Stimulated activated CD4-positive, alpha-beta T cell treated with anti-CD3 and anti-CD28 coated beads, Interleukin-4, amount 100 ng/mL, for 1 hour (primary cell): ENCODE results near the gene ATP9A.
"Not testable (repeated sequence)": the region's sequence is repeated elsewhere in the genome, so short reads cannot be mapped to it uniquely, and the experiment has no call there.

ENCODE experiments used
- DNase-seq: peaks from one replicate; pipeline ENCODE4 v3.0.0-alpha.2; 2020

The ATP9A gene, protein sequence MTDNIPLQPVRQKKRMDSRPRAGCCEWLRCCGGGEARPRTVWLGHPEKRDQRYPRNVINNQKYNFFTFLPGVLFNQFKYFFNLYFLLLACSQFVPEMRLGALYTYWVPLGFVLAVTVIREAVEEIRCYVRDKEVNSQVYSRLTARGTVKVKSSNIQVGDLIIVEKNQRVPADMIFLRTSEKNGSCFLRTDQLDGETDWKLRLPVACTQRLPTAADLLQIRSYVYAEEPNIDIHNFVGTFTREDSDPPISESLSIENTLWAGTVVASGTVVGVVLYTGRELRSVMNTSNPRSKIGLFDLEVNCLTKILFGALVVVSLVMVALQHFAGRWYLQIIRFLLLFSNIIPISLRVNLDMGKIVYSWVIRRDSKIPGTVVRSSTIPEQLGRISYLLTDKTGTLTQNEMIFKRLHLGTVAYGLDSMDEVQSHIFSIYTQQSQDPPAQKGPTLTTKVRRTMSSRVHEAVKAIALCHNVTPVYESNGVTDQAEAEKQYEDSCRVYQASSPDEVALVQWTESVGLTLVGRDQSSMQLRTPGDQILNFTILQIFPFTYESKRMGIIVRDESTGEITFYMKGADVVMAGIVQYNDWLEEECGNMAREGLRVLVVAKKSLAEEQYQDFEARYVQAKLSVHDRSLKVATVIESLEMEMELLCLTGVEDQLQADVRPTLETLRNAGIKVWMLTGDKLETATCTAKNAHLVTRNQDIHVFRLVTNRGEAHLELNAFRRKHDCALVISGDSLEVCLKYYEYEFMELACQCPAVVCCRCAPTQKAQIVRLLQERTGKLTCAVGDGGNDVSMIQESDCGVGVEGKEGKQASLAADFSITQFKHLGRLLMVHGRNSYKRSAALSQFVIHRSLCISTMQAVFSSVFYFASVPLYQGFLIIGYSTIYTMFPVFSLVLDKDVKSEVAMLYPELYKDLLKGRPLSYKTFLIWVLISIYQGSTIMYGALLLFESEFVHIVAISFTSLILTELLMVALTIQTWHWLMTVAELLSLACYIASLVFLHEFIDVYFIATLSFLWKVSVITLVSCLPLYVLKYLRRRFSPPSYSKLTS

DNA sequence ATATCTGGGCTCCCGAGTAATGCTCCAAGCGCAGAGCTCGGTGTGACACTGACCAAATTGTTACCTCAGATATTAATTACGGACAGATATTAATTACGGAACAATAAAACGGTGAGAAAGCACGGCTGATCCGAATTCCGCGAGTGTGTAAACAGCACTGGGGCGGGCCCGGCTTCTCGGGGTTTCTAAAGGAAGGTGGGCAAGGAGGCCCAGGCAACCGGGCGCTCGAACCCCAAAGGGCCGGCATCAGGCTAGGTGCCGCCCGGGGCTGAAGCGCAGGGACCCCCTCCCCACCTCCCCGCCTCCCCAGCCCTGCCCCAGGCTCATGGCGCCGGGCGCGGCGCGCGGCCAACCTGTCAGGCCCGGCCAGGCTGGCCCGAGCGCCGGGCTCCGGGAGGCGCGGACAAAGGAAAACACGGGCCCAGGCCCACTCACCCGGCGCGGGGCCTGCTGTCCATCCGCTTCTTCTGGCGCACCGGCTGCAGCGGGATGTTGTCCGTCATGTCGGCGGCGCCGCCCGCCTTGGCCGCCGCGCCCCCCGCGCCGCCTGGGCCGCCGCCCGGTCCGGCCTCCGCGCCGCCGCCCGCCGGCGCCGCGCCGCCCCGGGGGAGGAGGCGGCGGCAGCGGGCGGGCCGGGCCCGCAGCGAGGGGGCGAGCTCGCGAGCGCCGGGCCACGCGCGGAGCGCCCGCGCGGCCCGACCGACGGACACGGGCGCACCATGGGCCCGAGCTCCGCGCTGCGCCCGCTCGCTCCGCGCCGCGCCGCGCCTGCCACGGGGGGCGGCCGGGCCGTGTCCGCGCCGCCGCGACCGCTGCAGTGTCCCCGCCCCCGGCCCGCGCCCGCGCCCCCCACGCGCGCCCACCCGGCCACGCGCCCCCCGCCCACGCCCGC is at the start of gene ATP9A:
Gene ATP9A, minus strand, starts transcription at position 524 of the 892 bp plus-strand sequence. Its CDS starts 21 bp downstream, at position 503.
- no peak for DNase-seq

DNA sequence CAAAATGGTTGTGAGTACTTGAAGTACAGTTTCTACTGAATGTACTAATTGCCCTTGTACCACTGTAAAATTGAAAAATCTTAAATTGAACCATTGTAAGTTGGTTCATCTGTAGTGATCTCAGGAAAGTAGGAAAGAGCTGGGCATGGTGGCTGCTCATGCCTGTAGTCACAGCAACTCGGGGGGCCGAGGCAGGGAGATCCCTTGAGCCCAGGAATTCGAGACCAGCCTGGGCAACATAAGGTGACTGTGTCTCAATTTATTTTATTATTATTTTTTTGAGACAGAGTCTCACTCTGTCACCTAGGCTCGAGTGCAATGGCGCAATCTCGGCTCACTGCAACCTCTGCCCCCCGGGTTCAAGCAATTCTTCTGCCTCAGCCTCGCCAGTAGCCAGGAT is 48.7 kb upstream of the ATP9A start:
- DNase-seq, result not testable (repeated sequence)

DNA sequence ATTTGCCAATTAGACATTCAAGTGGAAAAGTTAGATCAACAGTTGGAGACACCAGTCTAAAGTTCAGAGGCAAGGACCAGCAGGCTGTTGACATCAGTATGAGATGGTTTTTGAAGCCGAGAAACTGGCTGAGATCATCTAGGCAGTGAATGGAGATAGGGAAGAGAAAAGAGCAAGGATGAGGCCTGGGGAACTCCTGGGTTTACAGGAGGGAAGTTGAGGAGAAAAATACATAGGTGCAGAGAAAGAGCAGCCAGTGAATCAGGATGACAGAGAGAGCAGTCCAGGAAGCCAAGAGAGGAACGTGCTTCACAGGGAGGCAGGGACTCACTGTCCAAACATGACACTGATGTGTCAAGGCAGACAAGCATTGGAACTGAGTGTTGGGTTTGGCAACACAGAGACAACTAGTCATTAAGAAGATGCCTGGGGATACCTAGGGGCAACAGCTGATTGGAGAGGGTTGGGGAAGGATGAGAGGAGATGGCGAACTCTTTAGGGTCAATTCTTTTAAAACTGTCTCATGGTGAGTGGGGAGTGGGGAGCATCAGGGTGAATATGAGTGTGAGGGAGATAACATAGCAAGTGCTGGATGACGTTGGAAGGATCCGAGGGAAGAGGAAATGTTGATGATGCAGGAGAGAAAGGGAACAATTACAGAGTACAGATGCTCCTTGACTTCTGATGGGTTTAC is 47.3 kb upstream of the ATP9A start:
- no peak for DNase-seq

DNA sequence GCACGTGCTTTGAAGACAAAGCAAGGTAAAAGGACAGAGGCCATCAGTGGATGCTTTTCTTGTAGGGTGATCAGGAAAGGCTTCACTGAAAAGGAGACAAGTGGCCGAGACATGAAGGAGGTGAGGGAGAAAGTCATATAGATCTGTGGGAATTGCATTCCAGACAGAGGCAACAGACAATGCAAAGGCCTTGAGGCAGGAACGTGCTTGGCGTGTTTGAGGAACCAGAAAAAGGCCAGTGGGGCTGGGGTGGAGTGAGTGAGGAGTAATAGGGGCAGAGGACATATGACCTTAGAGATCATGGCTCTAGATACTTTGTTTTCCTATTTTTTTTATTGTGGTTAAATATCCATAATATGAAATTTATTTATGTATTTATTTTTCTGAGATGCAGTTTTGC is 44.7 kb upstream of the ATP9A start:
- no peak for DNase-seq

DNA sequence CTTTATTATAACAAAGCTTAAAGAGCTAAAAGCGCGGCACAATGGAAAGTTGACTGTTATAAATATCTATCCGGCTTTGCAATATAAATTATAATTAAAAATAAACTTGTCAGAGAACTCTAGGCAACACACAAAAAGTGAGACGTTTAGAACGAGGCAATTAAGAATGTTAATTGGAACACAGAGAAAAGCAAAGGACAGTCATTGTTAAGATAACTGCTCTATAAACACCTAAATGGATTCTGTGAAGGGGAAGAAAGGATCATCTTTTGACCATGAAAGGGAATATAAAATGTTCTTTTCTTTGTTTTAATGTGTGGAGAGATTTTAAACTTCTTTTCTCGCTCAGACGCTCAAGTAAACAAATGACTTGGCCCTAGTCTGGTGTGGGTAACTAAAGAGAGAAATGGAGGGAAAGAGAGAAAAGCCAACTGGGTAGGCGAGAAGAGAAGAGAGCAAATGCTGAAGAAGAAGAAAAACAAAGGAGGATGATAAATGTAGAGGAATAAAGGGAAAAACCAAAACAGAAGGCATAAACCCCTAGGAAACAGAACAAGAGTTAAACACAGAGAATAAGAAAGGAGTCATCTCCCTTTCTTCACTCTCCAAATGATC is 43.4 kb upstream of the ATP9A start:
- no peak for DNase-seq

DNA sequence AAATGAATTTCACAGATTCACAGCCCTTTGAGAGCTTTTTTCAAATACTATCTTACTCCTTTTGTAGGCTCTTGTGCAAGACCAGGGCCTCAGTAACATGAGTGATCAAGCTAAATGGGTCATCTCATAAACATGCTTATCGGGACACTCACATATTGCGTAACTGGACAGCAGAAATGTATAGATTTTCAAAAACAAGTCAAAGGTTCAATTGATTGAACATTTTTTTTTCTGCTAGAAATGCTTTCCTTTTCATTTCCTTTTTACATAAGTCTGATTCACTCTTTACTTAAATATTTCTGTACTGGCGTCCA is 42.8 kb upstream of the ATP9A start:
- DNase-seq, result no peak

DNA sequence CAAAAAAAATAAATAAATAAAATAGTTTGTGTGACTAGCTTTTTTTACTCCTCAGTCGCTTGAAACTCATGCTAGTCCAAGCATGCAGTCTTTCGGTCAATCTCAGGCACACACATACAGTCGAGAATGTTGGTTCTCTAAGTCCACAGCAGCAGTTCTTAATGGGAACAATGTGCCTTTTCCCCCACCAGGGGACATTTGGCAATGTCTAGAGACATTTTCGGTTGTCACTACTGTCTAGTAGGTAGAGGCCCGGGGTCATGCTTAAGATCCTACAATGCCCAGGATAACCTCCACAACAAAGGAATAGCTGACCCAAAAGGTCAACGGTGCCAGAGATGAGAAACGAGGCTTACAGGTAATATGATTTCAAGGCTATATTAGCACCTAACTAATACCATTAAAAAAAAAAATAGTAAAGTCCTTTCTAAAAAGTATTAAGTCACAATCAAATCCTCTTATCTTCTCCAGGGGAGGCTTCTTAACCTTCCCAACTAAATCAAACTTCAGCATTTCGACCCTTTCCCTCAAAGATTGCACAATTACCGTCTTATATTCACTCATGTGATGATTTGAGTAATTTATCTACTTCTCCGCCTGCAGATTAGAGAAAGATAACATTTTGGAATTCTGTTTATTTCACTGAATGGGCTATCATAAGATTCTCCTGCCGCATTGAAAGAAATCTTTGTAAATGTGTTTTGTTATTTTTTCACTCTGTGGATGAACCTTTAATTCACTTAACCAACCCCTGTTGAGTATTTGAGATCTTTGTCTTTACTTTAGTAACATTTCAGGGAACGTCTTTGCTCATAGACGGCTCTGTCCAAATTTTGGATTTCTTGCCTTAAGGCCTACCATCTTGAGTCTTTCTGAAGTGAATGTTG is 42.2 kb upstream of the ATP9A start:
- DNase-seq, result no peak

DNA sequence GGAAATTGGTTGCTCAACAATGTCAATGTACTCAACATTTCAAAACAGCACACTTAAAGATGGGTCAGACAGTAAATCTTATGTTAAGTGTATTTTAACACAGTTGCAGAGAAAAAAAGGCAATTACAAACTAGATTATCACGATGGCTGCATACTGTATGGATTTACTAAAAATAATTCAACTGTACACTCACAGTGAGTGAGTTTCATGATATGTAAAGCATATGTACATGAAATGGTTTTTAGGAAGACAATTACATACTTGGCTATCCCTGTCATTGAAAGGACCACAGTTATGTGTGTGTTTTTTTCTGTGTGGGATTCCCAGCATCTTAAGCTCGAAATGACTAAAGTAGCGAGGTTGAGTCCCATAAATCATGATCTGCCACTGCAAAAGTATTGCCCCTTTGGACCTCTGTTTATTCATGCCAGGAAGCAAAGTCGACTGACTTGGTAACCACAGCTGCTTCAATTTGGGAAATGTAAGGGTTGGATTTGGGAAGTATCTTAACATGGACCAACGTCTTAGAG is 39.6 kb upstream of the ATP9A start:
- no peak for DNase-seq

DNA sequence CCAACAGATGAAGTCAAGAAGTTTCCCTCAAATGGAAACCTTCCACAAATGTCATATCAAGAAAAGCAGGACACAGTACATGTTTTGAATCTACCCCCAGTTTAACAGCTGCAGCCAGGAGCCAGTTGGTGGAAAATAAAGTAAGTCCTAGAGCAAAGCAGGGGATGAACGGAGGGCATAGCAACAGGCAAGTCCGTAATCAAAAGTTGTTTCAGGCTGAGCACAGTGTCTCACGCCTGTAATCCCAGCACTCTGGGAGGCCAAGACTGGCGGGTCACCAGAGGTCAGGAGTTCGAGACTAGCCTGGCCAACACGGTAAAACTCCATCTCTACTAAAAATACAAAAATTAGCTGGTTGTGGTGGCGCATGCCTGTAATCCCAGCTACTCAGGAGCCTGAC is 36.6 kb upstream of the ATP9A start:
- no peak for DNase-seq

DNA sequence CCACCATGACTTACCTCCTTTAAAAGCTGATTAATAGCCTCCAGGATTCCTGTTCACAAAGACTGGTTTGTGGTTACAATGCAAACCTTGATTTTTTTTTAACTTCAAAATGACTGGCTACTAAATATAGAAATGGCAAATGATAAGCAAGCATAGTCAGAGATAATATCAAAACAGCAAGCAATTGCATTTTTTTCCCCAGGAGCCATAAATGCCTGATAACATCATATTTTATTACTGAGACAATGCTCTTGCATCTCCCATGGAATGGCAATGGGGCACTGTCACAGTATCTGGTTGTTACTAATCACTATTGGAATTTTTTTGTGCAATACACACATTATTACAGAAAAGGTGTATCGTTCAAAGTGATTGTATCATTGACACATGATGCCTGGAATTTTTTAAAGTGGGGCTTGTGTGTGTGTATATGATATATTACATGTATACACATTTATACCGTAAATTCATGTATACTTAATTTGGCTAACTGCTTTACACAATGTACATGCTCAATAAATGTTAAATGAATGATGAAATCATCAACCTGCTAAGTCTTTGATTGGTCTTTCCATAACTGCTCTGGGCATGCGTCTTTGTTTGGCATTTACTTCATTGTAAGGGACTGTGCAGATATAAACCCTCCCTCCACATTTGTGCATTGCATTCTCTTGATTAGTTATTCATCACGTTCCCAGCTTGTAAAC is 35.1 kb upstream of the ATP9A start:
- DNase-seq, result no peak

DNA sequence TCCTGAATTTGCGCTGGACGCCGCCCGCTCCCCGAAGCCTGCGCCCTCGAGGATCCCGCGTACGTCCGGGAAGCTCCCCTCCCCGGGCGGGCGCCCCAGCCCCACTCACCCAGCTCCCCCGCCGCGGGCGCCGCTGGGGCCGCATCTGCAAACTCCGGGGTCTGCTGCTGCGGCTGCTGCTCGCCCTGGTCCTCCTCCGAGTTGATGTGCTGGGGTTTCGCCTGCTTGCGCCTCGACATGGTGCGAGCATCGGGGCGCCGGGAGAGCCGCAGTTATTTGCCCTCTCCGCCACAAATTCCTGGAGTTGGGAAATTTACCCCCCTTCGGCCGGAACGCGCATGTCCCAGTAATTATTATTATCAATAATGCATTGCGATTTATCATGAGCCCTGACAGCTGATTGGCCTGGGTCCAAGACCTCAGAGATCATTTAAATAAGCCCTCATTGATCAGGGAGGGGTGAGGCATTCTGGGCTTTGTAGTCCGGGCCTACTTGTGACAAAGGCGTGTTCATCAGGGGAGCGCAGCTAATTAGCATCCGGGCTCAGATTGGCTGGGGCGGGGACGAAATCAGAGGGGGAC is 34.1 kb upstream of the ATP9A start, which contains the start of gene SALL4:
Gene SALL4, minus strand, starts transcription at position 352 of the 582 bp plus-strand sequence. Its CDS starts 113 bp downstream, at position 239.
- DNase-seq, result no peak

DNA sequence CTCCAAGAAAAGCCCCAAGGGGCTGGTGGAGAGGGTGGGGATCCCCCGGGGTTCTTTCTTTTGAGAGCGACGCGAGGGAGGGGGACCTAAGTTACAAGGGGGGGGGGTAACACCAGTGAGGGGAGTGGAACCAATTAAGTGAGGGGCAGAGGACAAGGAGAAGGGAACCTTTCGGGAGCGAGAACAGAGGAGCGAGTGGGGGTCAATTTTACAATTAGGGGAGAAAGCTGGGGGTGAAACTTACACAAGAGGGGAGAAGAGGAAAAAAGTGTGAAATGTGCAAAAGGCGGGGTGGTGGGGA is 33.6 kb upstream of the ATP9A start:
- DNase-seq, result no peak

DNA sequence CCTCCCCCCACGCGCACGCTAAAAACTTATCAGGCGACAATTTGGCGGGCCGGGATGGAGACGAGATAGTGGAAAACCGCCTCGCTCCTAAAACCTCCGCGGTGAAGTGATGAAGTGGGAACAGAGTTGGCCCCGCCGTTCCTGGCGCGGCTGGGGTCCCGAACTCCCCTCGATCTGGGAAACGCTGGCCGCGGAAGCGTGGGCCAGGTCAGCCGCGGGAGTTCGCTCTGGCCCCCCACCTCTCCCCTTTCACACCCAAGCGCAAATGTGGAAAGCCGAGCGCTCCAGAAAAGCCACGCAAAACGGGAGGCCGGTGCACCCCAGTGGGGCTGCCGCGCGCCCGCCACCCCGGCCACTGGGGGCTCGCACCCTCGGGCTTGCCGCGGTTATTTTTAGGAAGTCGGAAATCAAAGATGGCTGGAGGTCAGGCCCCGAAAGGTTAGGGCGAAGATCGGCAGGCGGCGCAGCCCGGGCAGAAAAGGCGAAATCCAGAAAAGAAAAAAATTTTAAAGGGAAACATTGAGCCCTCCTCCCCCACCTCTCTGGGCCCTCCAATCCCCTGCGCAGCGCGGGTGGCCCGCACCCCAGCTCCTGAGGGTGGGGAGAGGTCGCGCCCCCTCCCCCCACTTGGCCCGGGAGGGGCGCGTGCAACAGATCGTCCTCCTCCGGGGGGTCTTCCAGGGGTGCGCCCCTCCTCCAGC is 33.1 kb upstream of the ATP9A start:
- no peak for DNase-seq

DNA sequence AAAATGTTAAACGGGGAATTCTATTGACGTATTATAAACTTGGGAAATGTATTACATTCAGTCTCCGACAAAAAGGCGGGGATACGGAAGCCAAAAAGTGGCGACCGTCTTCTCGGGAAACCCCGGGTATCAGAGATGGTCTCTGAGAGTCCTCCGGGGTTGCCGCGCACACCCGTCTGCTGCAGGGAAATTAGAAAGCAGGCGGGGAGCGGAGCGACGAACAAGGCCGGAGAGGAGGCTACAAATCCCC is 32.6 kb upstream of the ATP9A start:
- no peak for DNase-seq

DNA sequence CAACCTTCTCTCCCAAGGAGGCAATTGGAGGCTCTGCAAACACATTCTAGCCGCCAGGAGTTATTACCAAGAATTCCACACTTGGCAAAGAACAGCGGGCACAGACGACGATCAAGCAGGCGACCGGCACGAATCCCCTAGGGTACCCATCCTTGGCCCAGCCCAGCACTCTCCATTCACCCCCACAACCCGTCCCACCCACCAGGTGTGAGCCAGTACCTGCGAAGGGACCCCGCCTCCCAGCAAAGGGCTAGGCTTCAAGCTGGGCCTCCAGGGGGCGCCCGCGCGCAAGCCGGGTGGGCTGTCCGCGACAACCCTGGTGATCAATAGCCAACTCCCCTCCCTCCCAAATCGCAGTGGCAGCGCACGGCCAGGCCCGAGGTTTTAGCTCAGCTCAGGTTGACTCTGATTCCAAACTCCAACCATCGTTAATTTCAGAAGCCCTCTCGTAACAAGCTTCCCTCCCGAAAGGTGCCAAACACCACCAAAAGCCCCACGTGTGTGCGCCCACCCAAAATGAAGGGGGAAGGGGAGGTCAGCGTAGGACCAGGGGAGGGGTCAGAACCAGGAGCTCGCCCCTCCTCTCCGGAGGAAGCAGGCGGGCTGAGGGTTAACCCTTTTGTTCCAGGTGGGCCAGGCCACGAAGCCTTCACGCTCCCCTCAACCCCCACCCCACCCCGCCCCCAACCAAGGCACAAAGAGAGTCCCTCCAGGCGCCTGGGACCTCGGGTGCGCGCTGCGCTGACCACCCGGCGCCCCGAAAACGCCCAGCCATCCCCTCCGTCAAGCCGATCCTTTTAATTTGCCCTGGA is 32.1 kb upstream of the ATP9A start:
- peak; percentile 63 for DNase-seq

DNA sequence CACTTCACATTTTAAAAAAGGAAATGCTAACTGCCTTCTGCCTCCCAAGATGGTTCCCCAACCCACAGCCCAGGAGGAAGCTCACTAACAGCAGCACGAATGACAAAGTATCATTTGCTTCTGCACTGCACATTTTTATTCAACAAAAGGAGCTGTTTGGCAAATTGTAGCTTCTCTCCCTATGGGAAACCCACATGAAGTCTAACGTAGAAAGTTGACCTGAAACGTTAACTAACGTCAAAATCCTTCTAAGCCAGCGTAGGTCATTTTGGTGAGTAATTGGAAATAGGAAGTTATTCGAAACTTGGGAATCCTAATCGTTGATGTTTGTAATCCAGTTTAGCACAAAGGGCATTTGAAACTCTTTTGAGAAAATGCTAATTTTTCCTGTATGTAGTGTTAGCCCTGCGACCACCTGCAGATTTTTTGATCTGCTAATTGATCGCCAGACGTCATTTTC is 31.2 kb upstream of the ATP9A start:
- DNase-seq, result no peak

DNA sequence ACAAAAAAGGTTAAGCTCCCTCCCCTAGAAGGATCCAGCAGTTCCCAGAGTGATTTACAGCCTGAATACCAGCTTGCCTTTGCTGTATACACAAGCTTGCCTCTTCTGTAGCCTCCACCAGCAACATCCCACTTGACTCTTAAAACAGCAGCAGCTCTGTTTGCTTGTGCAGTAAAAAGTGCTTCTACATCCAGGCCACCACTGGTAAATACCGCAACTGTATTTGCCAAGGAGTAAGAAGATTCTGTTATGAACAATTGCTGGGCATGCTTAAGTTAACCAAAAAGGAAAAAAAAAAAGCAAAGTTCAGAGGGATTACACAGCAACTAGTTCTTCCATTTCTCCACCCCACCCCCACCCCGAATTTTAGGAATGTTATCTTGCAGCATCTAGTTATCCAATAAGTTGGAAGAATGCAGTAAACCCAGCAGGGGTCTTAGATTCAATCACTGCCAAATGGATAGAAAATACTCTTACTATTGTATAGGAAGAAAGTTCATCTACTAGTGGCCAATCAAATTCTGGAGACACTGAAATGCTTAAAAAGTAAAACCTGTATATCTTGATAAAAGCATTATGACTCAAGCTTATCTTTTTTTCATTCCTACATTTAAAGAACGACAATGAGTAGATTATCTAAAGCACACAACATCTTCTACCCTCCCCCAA is 29.3 kb upstream of the ATP9A start:
- DNase-seq, result no peak
